Fibroblast of mammary gland (primary cell): Measurements from ENCODE around the gene ACYP2.

ENCODE experiments used
- DNase-seq: peaks from one replicate; pipeline ENCODE4 v3.0.0-alpha.2; 2010; ENCODE audit warnings: low read depth
- H3K4me3 ChIP-seq: 2 replicates; pipeline ENCODE4 v1.5.1; 2011; ENCODE audit warnings: low read depth, mild to moderate bottlenecking, low read length, moderate library complexity; ENCODE audit not compliant: control insufficient read depth
- CTCF ChIP-seq: conservative IDR thresholded peaks from 2 replicates; pipeline ENCODE4 v1.5.1; 2011; ENCODE audit warnings: low read depth, low read length, inconsistent platforms; ENCODE audit not compliant: control insufficient read depth, insufficient read depth

Gene ACYP2

DNA sequence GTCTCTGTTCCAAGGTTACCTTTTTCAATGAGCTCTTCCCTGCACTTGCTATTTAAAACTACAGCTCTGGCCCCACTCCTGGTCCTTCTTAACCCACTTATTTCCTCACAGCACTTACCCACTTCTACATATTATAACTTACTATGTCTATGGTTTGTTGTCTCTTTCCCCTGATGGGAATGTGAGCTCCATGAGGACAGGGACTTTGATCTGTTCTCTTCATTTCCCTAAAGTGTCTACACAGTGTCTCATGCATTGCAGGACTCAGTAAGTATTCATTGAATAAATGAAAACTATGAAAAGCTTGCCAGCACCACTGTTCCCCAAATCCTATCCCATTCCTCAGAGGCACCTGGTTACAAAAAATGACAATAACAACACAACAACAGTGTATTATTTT, 18.3 kb upstream of the ACYP2 start:
- DNase-seq: no peak
- no peak for TF ChIP-seq CTCF
- H3K4me3 ChIP-seq: no peak overlapping the region

DNA sequence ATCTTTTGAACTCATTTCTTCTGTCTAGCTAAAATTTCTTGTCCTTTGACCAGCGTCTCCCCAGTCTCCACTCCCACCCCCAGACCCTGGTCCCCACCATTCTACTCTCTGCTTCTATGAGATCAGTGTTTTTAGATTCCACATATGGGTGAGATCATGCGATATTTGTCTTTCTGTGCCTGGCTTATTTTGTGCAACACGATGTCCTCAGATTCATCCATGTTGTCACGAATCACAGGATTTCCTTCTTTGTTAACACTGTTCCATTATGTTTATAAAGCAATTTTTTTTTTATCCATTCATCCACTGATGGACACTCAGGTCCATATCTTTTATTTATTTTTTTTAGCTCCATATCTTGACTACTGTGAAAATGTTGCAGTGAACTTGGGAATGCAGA, 16.0 kb upstream of the ACYP2 start:
- DNase-seq: no peak
- no peak overlapping the region for H3K4me3 ChIP-seq
- TF ChIP-seq CTCF: no peak

- H3K4me3 ChIP-seq: no peak overlapping the region
- TF ChIP-seq CTCF: no peak
- no peak for DNase-seq
These were observed 15.4 kb upstream of the ACYP2 start for GRCh38 chr2:54099829-54100585.

- no peak overlapping the region for H3K4me3 ChIP-seq
- no peak for TF ChIP-seq CTCF
- DNase-seq: no peak
These were observed 14.6 kb upstream of the ACYP2 start for GRCh38 chr2:54100772-54101171.

DNA sequence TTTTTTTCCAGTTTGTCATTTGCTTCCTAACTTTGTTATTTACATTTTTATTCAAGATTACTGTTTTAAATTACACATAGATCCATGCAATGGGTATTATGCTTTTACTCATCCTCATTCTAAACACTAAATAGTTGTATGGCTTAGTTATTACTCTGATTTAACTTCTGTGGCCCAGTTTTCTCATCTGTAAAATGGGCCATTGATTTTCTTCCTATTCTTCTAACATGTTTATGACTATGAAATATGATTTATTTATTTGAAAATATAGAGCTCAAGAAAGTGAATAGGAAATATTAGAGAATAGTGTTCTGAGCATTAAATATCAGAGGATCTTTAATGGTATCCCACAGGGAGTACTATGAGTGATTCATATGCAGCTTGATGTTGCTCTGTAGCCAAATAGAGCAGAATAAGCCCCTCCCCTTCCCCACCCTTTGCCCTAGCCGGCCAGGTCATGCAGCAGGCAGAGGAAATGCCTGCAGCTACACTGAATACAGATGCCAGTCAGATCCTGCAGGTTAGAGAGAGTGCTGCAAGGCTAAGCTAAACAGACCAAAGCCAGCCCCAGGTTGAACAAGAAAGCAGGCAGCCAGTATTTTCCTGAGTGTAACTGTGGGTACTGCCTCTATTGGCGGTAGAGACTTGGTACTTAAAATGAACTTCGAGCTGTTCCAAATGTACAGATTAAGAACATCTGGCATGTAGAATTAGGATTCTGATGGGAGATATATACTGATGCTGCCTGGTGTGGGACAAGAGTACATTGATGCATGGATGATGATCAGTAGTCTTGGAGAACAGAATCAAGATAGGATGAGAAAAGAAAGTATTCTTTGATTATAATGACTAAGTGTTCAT, 11.7 kb upstream of the ACYP2 start:
- TF ChIP-seq CTCF: peak; percentile 1
- peak; percentile 83 for DNase-seq
- no peak overlapping the region for H3K4me3 ChIP-seq

DNA sequence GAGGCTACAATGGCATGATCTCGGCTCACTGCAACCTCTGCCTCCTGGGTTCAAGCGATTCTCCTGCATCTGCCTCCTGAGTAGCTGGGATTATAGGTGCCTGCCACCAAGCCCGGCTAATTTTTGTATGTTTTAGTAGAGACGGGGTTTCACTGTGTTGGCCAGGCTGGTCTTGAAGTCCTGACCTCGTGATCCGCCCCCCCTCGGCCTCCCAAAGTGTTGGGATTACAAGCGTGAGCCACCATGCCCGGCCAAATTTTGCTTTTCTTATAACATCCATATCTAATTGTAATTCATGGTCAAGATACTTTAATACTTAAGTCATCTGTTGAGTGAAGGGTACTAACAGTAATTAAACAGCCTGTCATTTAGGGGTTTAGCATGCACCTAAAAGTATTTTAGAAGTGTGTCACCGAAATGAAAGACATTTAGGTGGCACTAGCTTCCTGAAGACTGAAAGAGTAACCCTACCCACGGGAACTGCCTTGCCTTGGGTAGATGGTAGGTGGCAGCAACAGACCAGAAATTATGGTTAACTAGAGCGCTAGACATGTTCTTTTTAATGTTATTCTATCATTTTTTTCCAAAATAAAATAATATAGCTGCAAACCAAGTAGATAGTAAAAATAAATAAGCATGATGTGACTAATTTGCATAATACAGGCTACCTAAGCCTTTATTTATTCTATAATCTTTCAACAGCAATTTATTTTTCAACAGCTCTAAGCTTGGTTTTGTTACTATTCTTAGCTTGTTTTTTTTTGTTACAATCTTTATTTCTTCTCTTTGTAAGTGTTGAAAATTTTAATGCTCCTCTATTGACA, 8.6 kb upstream of the ACYP2 start:
- H3K4me3 ChIP-seq: no peak overlapping the region
- peak; percentile 63 for DNase-seq
- peak; percentile 85 for TF ChIP-seq CTCF
